GM19351 (cell line): Measurements from ENCODE around the gene ZBTB49.
"Not testable (repeated sequence)": the region's sequence is repeated elsewhere in the genome, so short reads cannot be mapped to it uniquely, and the experiment has no call there.

ENCODE experiments used
- ATAC-seq: cut with Tn5 transposase; IDR thresholded peaks from one replicate; pipeline ENCODE4 v1.9.1; 2021; ENCODE audit warnings: mild to moderate bottlenecking, moderate library complexity; ENCODE audit not compliant: unreplicated experiment

Gene ZBTB49

GRCh38 chr4:4323705-4324534, 33.9 kb downstream of the ZBTB49 start:
- ATAC-seq: no peak

GRCh38 chr4:4325321-4325720, 35.3 kb downstream of the ZBTB49 start:
- ATAC-seq: no peak

GRCh38 chr4:4326166-4326565, 36.1 kb downstream of the ZBTB49 start:
- ATAC-seq: no peak

- no peak for ATAC-seq
These were observed 37.6 kb downstream of the ZBTB49 start for GRCh38 chr4:4327652-4328121.

- no peak for ATAC-seq
These were observed 38.2 kb downstream of the ZBTB49 start for GRCh38 chr4:4328206-4328605.

GRCh38 chr4:4328840-4329239, 38.8 kb downstream of the ZBTB49 start:
- ATAC-seq: no peak

- no peak for ATAC-seq
These were observed 39.4 kb downstream of the ZBTB49 start for GRCh38 chr4:4329496-4329895.

GRCh38 chr4:4330794-4331193, 40.7 kb downstream of the ZBTB49 start:
- no peak for ATAC-seq

- ATAC-seq: no peak
These were observed 42.5 kb downstream of the ZBTB49 start for GRCh38 chr4:4332529-4332928.

- ATAC-seq: no peak
These were observed 43.2 kb downstream of the ZBTB49 start for GRCh38 chr4:4333265-4333706.

- peak; percentile 82 for ATAC-seq
These were observed 44.9 kb downstream of the ZBTB49 start for GRCh38 chr4:4334798-4335520.

GRCh38 chr4:4338210-4339001, 48.4 kb downstream of the ZBTB49 start:
- no peak for ATAC-seq

- ATAC-seq: no peak
These were observed 49.5 kb downstream of the ZBTB49 start for GRCh38 chr4:4339504-4340085.

- ATAC-seq: no peak
These were observed 52.0 kb downstream of the ZBTB49 start for GRCh38 chr4:4341861-4342650.

GRCh38 chr4:4343038-4343437, 53.0 kb downstream of the ZBTB49 start:
- ATAC-seq: no peak

- ATAC-seq: peak; percentile 91
These were observed 55.0 kb downstream of the ZBTB49 start for GRCh38 chr4:4344915-4345527.

GRCh38 chr4:4347585-4347984, 57.5 kb downstream of the ZBTB49 start:
- ATAC-seq: no peak

- not testable (repeated sequence) for ATAC-seq
These were observed 58.5 kb downstream of the ZBTB49 start for GRCh38 chr4:4348585-4348984.

GRCh38 chr4:4349867-4350266, 59.8 kb downstream of the ZBTB49 start:
- ATAC-seq: no peak

- ATAC-seq: no peak
These were observed 60.9 kb downstream of the ZBTB49 start for GRCh38 chr4:4350909-4351308.
